Adipocyte (in vitro differentiated cells): ENCODE measurements around the gene IBTK.
"Not testable (repeated sequence)": the region's sequence is repeated elsewhere in the genome, so short reads cannot be mapped to it uniquely, and the experiment has no call there.

Experiments
- DNase-seq: peaks from one replicate; pipeline ENCODE4 v3.0.0-alpha.2; 2015; ENCODE audit warnings: low read depth
- H3K27me3 ChIP-seq: replicated peaks from 2 replicates; pipeline ENCODE4 v1.7.0; 2013; ENCODE audit warnings: mild to moderate bottlenecking, low read length, moderate library complexity; ENCODE audit not compliant: control insufficient read depth, insufficient read depth
- H3K36me3 ChIP-seq: 2 replicates; pipeline ENCODE4 v1.7.0; 2013; ENCODE audit warnings: low read length, mild to moderate bottlenecking, moderate library complexity; ENCODE audit not compliant: control insufficient read depth, insufficient read depth, severe bottlenecking
- H3K4me1 ChIP-seq: 2 replicates; pipeline ENCODE4 v1.7.0; 2013; ENCODE audit warnings: mild to moderate bottlenecking, low read length, moderate library complexity; ENCODE audit not compliant: control insufficient read depth, insufficient read depth
- H3K4me3 ChIP-seq: 2 replicates; pipeline ENCODE4 v1.7.0; 2013; ENCODE audit warnings: mild to moderate bottlenecking, low read length, moderate library complexity
- H3K9ac ChIP-seq: 2 replicates; pipeline ENCODE4 v1.7.0; 2013; ENCODE audit warnings: mild to moderate bottlenecking, low read length, moderate library complexity
- H3K9me3 ChIP-seq: 2 replicates; pipeline ENCODE4 v1.7.0; 2013; ENCODE audit warnings: mild to moderate bottlenecking, low read length, moderate library complexity; ENCODE audit not compliant: control insufficient read depth

The IBTK gene

DNA sequence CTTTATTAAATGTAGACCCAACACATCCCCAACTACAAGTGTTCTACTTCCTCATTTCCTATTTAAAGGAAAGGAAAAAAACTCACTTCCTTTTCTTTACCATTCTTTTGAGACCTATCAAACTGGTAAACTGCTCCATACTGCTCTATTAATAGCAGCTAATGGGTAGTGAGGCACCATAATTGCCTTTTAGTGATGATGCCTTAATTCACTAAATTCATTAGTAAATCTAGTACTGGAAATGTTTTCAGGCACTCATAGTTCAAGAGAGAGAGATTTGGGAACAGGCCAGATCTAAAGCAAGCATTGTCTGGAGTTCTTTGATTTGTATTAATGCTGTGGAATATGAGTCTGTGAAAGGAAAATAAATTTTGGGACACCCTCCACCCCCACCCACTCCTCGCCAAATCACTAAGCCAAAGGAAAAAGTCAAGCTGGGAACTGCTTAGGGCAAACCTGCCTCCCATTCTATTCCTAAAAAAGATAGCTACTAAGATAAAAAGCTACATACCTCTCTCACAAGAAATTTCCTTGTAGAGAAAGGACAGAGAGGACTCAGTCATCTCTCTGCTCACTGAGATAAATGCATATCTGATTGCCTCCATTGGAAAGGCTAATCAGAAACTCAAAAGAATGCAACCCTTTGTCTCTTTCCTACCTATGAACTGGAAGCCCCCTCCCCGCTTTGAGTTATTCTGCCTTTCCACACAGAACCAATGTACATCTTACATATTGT is 13.6 kb upstream of the IBTK start:
- H3K9me3 ChIP-seq = no peaks in the 10 kb centered on the region
- no peak overlapping the region for H3K4me3 ChIP-seq
- no peak for DNase-seq
- H3K36me3 ChIP-seq = no peaks in the 10 kb centered on the region
- no peaks in the 10 kb centered on the region for H3K27me3 ChIP-seq
- no peak overlapping the region for H3K9ac ChIP-seq
- H3K4me1 ChIP-seq = peaks cover 21% of the 10 kb centered on the region

DNA sequence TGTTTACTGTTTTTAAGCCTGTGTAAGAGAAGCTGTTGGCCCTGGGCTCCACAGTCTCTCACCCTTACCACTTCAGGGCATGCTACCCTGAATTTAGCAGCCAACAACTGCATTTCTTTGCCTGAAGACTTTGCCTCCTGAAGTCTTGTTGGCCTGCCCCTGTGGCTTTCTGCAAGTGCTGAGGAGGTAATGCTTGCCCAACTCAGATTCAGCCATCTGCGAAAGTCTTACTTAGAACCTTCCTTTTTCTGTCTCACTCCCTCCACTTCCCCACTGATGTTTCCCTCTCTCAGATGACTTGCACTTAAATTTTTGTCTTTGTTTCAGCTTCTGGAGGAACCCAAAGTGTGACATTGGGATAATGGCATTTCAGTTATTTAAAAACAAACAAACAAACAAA is 11.8 kb upstream of the IBTK start:
- no peaks in the 10 kb centered on the region for H3K9me3 ChIP-seq
- no peak for DNase-seq

DNA sequence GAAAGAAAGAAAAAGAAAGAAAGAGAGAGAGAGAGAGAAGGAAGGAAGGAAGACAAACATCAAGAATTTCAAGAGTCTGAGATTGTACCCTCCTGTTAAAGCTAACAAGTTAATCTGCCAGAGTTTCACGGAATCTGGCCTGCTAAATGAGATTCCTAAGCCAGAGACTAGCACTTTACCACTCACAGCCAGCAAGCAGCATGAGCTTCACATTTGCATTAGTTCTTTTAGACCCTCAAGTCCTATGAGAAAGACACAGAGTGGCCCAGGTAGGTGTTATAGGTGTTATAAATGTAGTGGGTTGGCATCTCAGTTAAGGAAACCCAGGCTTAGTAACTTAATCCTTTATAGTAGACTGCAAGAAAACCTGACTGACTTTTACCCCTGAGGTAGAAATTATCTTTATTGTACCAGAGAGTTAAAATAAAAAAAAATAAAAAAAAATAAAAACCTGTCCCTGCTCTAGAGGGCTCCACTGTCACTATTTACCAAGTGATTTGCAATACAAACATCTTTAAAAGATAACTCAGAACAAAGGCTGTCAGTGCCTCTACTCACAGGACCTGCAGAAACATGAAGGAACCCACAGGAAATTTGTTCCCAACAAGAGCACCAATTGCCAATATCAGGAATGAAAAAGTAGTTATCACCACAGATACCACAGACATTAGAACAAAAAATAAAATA is 9.7 kb upstream of the IBTK start:
- no peaks in the 10 kb centered on the region for H3K9me3 ChIP-seq
- peaks cover 21% of the 10 kb centered on the region for H3K4me1 ChIP-seq
- no peak for DNase-seq
- H3K9ac ChIP-seq = no peak overlapping the region
- H3K36me3 ChIP-seq = no peaks in the 10 kb centered on the region
- H3K27me3 ChIP-seq = no peaks in the 10 kb centered on the region
- no peak overlapping the region for H3K4me3 ChIP-seq

More for the DNA sequence above, 11.8 kb upstream of the IBTK start:
- no peak overlapping the region for H3K4me3 ChIP-seq
- H3K36me3 ChIP-seq = no peaks in the 10 kb centered on the region
- H3K9ac ChIP-seq = no peak overlapping the region
- peaks cover 21% of the 10 kb centered on the region for H3K4me1 ChIP-seq
- no peaks in the 10 kb centered on the region for H3K27me3 ChIP-seq

DNA sequence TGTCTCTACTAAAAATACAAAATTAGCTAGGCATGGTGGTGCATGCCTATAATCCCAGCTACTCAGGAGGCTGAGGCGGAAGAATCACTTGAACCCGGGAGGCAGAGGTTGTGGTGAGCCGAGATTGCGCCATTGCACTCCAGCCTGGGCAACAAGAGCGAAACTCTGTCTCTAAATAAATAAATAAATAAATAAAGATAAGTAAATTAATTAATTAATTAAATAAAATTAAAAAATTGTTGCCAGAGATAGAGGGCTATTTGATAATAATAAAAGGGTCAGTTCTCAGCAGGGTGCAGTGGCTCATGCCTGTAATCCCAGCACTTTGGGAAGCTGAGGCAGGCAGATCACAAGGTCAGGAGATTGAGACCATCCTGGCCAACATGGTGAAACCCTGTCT is 7.2 kb upstream of the IBTK start:
- not testable (repeated sequence) for H3K9me3 ChIP-seq, DNase-seq, H3K9ac ChIP-seq, H3K4me1 ChIP-seq, H3K27me3 ChIP-seq, H3K36me3 ChIP-seq, H3K4me3 ChIP-seq

DNA sequence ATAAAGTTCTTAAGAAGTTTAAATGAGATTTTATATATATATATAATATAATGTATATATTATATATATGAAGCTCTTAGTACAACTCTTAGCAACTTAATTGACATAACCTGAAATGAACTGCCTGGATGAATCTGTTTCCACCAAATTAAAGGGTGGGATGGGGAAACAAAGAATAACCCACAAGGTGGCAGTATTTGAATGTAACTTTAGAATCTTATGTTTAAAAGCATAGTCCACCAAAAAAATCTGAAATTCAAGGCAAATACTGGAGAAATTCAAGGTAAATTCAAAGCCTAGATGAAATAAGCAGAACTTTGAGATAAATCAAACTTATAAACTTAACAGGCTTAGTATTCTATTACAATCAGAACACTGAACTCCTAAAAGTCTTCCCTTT is 4.4 kb upstream of the IBTK start:
- H3K27me3 ChIP-seq = no peaks in the 10 kb centered on the region
- H3K4me1 ChIP-seq = peaks cover 9% of the 10 kb centered on the region
- H3K4me3 ChIP-seq = no peak overlapping the region
- no peaks in the 10 kb centered on the region for H3K36me3 ChIP-seq
- no peaks in the 10 kb centered on the region for H3K9me3 ChIP-seq
- H3K9ac ChIP-seq = no peak overlapping the region
- peak; percentile 87 for DNase-seq

DNA sequence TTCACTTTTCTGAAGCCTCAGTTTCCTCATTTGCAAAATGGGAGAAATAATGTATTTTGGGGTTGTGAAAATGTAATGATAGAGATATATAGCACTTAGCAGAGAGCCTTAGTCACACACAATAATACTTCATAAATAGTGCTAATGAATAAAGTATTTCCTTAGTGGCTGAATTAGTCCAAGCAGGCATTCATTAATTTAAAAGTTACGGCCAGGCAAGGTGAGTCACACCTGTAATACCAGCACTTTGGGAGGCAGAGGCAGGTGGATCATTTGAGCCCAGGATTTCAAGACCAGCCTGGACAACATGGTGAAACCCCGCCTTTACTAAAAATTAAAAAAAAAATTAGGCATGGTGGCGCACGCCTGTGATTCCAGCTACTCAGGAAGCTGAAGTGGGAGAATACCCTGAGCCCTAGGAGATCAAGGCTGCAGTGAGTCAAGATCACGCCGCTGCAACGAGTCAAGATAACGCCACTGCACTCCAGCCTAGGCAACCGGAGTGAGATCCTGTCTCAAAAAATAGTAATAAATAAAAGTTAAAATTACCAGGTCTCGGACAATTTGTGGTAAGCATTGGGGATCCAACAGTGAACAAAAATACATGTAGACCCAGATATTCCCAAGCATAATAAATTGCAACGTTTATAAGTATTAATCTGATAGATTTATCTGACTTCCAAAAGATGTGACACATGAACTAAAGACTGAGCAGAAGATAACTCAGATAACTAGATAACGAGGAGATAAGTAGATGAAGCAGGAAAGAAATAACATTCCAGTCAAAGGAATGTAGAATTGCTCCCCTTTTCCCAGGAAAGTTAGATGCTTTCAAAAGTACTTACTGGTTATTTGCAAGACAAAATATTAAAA is 2.1 kb upstream of the IBTK start:
- Histone ChIP-seq H3K27me3 (no peaks in the 10 kb centered on the region), H3K4me3 (no peak overlapping the region), H3K9me3 (no peaks in the 10 kb centered on the region), H3K36me3 (peaks cover 3% of the 10 kb centered on the region), H3K4me1 (peaks cover 24% of the 10 kb centered on the region), H3K9ac (no peak overlapping the region)
- DNase-seq = no peak

DNA sequence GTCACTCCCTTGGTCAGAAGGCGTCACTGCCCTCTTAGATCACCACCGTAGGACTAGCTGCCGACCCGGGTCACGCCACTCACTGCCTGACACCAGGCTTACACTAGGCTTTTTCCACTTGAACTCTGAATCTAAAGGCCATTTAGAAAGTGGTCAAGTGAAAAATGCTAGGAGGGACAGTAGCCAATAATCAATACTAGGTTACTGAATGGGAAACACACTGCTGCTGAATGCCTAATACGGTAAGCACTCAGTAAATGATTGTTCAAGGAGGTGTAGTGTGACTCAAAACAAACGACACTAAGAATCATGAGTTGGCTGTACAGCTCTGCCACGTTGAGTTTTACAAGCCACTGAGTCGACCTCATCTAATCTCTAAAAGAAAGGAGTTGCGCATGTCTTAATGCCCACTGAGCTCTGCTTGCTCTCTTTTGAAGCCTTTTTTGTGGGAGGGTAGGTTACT is 760 bp upstream of the IBTK start:
- Histone ChIP-seq H3K4me3 (peak overlapping the region; percentile 91), H3K27me3 (no peaks in the 10 kb centered on the region), H3K9ac (peak overlapping the region; percentile 98), H3K9me3 (no peaks in the 10 kb centered on the region), H3K36me3 (peaks cover 9% of the 10 kb centered on the region), H3K4me1 (peaks cover 37% of the 10 kb centered on the region)
- DNase-seq = peak; percentile 38

DNA sequence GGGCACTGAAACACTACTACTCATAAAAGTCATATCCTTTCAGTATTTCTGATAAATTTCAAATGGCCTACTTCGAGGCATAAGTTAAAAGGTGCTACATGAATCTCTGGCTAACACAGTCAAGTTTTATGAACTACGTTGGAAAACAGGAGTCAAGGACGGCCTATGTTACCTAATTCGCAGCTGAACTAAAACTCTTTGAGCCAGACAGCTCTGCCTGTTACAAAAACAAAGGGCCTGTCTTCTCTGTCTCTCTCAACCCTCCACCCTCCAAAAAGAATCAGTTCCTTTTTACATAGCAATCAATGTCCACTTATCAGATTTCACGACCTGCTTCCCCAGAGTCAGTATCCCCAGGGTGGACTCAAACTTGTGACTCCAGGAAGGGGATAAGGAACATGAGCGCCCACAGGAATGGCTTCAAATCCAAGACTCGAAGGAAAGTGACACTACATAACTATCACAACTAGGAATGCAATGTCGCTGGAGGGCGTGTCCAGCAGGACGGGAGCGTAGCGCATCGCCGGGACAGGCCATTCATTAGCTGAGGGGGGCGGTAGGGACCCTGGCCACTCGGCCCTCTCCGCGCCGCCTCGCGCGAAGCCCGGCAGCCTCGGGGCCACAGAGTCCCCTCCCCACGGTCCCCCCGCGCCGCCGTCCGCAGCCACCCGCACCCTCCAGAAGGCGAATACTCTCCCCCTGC is 591 bp downstream of the IBTK start:
- Histone ChIP-seq H3K4me1 (peaks cover 37% of the 10 kb centered on the region), H3K27me3 (no peaks in the 10 kb centered on the region), H3K4me3 (peak overlapping the region; percentile 91), H3K36me3 (peaks cover 11% of the 10 kb centered on the region), H3K9ac (peak overlapping the region; percentile 98), H3K9me3 (no peaks in the 10 kb centered on the region)
- DNase-seq = peak; percentile 78

DNA sequence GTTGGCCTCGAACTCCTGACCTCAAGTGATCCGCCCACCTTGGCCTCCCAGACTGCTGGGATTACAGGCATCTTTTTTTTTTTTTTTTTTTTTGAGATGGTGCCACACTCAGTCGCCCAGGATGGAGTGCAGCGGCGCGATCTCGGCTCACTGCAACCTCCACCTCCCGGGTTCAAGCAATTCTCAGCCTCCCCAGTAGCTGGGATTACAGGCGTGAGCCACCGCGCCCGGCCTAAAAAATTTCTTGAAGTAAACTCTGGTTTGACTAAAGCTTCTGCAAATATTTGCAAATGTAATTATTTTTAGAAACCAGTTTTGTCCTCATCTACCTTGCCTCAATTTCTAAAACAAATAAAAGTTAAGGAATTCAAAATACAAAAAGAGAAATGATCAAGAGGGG is 1.2 kb downstream of the IBTK start:
- Histone ChIP-seq H3K4me3 (peak overlapping the region; percentile 91), H3K27me3 (no peaks in the 10 kb centered on the region), H3K9ac (peak overlapping the region; percentile 98), H3K9me3 (no peaks in the 10 kb centered on the region), H3K4me1 (peaks cover 43% of the 10 kb centered on the region), H3K36me3 (peaks cover 16% of the 10 kb centered on the region)
- DNase-seq = no peak

DNA sequence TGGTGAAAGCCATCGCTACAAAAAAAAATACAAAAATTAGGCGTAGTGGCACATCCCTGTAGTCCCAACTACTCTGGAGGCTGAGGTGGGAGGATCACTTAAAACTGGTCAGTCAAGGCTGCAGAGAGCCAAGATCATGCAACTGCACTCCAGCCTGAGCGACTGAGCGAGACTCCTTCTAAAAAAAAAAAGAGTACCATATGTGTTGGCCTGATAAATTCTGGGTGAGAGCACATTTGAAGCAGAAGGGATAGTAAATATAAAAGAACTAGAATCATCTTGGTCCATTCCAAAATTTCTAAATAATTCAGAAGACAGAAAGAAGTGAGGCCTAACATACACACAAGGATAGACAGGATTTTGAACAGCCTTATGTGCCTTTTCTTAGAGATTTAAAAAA is 2.2 kb downstream of the IBTK start:
- peak overlapping the region; percentile 98 for H3K9ac ChIP-seq
- H3K4me3 ChIP-seq = peak overlapping the region; percentile 91
- peaks cover 19% of the 10 kb centered on the region for H3K36me3 ChIP-seq
- no peaks in the 10 kb centered on the region for H3K27me3 ChIP-seq
- no peaks in the 10 kb centered on the region for H3K9me3 ChIP-seq
- peaks cover 47% of the 10 kb centered on the region for H3K4me1 ChIP-seq
- DNase-seq = no peak
